ENCODE measurements around the gene HNRNPL.
A peak's percentile ranks its signal among the peaks of the same experiment; 100 is the strongest.
"Not testable (repeated sequence)": the region's sequence is repeated elsewhere in the genome, so short reads cannot be mapped to it uniquely, and the experiment has no call there.

Gene HNRNPL

GRCh38 chr19:38836159-38836982 lies 13.4 kb downstream of the HNRNPL start:
- no peak overlapping the region for H3K4me3 ChIP-seq (ENCODE audit: low read length)
- DNase-seq (ENCODE audit: low read depth, low spot score): no peak

GRCh38 chr19:38834590-38834989 lies 15.2 kb downstream of the HNRNPL start:
- no peak overlapping the region for H3K4me3 ChIP-seq (ENCODE audit: low read length)
- no peak for DNase-seq (ENCODE audit: low read depth, low spot score)

GRCh38 chr19:38834104-38834490 lies 15.7 kb downstream of the HNRNPL start:
- H3K4me3 ChIP-seq (ENCODE audit: low read length): no peak overlapping the region
- DNase-seq (ENCODE audit: low read depth, low spot score): no peak

- DNase-seq (ENCODE audit: low read depth, low spot score): no peak
- H3K4me3 ChIP-seq (ENCODE audit: low read length): no peak overlapping the region
Measured at GRCh38 chr19:38833092-38833425, 16.7 kb downstream of the HNRNPL start.

GRCh38 chr19:38831142-38831605 lies 18.6 kb downstream of the HNRNPL start:
- H3K4me3 ChIP-seq (ENCODE audit: low read length): peak overlapping the region; percentile 96
- DNase-seq (ENCODE audit: low read depth, low spot score): no peak

- H3K4me3 ChIP-seq (ENCODE audit: low read length): no peak overlapping the region
- no peak for DNase-seq (ENCODE audit: low read depth, low spot score)
Measured at GRCh38 chr19:38830039-38830733, 19.6 kb downstream of the HNRNPL start.

- not testable (repeated sequence) for H3K4me3 ChIP-seq (ENCODE audit: low read length); DNase-seq (ENCODE audit: low read depth, low spot score)
Measured at GRCh38 chr19:38829203-38829602, 20.6 kb downstream of the HNRNPL start.

GRCh38 chr19:38826856-38827551 lies 22.8 kb downstream of the HNRNPL start:
- no peak overlapping the region for H3K4me3 ChIP-seq (ENCODE audit: low read length)
- no peak for DNase-seq (ENCODE audit: low read depth, low spot score)

- not testable (repeated sequence) for H3K4me3 ChIP-seq (ENCODE audit: low read length)
Measured at GRCh38 chr19:38825936-38826335, 23.9 kb downstream of the HNRNPL start.

GRCh38 chr19:38821230-38821825 lies 28.5 kb downstream of the HNRNPL start:
- not testable (repeated sequence) for H3K4me3 ChIP-seq (ENCODE audit: low read length); DNase-seq (ENCODE audit: low read depth, low spot score)

More at GRCh38 chr19:38825936-38826335, 23.9 kb downstream of the HNRNPL start:
- not testable (repeated sequence) for DNase-seq (ENCODE audit: low read depth, low spot score)

- no peak overlapping the region for H3K4me3 ChIP-seq (ENCODE audit: low read length)
- DNase-seq (ENCODE audit: low read depth, low spot score): no peak
Measured at GRCh38 chr19:38819231-38819920, 30.4 kb downstream of the HNRNPL start.

- no peak for DNase-seq (ENCODE audit: low read depth, low spot score)
- no peak overlapping the region for H3K4me3 ChIP-seq (ENCODE audit: low read length)
Measured at GRCh38 chr19:38817081-38817480, 32.7 kb downstream of the HNRNPL start.

GRCh38 chr19:38816131-38816750 lies 33.5 kb downstream of the HNRNPL start:
- no peak overlapping the region for H3K4me3 ChIP-seq (ENCODE audit: low read length)
- DNase-seq (ENCODE audit: low read depth, low spot score): no peak

GRCh38 chr19:38815059-38816001 lies 34.5 kb downstream of the HNRNPL start:
- no peak for DNase-seq (ENCODE audit: low read depth, low spot score)
- no peak overlapping the region for H3K4me3 ChIP-seq (ENCODE audit: low read length)

- DNase-seq (ENCODE audit: low read depth, low spot score); H3K4me3 ChIP-seq (ENCODE audit: low read length): not testable (repeated sequence)
Measured at GRCh38 chr19:38813932-38814331, 35.9 kb downstream of the HNRNPL start.

- no peak for DNase-seq (ENCODE audit: low read depth, low spot score)
- no peak overlapping the region for H3K4me3 ChIP-seq (ENCODE audit: low read length)
Measured at GRCh38 chr19:38813323-38813722, 36.5 kb downstream of the HNRNPL start.

GRCh38 chr19:38812841-38813320 lies 36.9 kb downstream of the HNRNPL start, which contains the start of gene LGALS4:
TSS of gene LGALS4 (minus strand) at chr19:38812945. CDS start at chr19:38812886, 59 bp downstream.
- no peak within 1 kb of the TSS for H3K4me3 ChIP-seq (ENCODE audit: low read length)
- no peak for DNase-seq (ENCODE audit: low read depth, low spot score)

Measured in Jurkat, Clone E6-1 (cell line).